HepG2 (cell line): ENCODE measurements around the gene FBXO9. TPM values are rescaled to one million over a fixed set of nuclear protein-coding genes. Genes with fewer than 3 reads are reported as not detected.

Experiments
- ATAC-seq: fragments of 200-7000 bp; cut with Tn5 transposase; 3 replicates; pipeline ENCODE4 v1.9.1; 2020; ENCODE audit warnings: mild to moderate bottlenecking, moderate library complexity
- BruUV-seq: library from RNA; stranded (reverse); fragments of 400-500 nt; replicated peaks from 2 replicates; lab custom pipeline; 2021; lab: Mats Ljungman, UMichigan
- CTCF ChIA-PET: fragments of 300-600 bp; formaldehyde crosslinking; extraction: SDS; loops from one replicate; lab custom pipeline; 2021; ENCODE audit warnings: low total read pairs, inconsistent platforms, low intra/inter-chr PET ratio; lab: Yijun Ruan, JAX
- POLR2A ChIA-PET: fragments of 350-600 bp; sonication (Branson Sonifier 250); formaldehyde crosslinking; loops from one replicate; lab custom pipeline; 2020; ENCODE audit warnings: antibody characterized with exemption, inconsistent platforms; lab: Yijun Ruan, JAX
- DNase-seq: peaks from one replicate; pipeline ENCODE4 v3.0.0-alpha.2; 2015; ENCODE audit warnings: low spot score
- FAIRE-seq: peaks from 3 replicates; lab custom pipeline; 2011; peaks lifted over from hg19 to GRCh38; lab: Jason Lieb, UNC
- H2AFZ ChIP-seq: one replicate; pipeline ENCODE4 v1.6.1; 2011; ENCODE audit warnings: low read length, inconsistent platforms
- H3K27ac ChIP-seq: fragments of 300-600 bp; 3 replicates; pipeline ENCODE4 v1.8.0; 2011; ENCODE audit warnings: mixed run types, mild to moderate bottlenecking, mixed read lengths, low read length, inconsistent platforms; ENCODE audit not compliant: insufficient read depth; ENCODE audit errors: extremely low read length
- H3K27me3 ChIP-seq, 2 experiments: fragments of 200-600 bp in 1 of 2; 2 replicates in 1 of 2; 3 replicates in 1 of 2; pipeline versions ENCODE4 v1.6.0 to v1.8.0; 2011; ENCODE audit warnings: low read length in 2 of 2, mild to moderate bottlenecking in 2 of 2, moderate library complexity in 2 of 2, inconsistent platforms in 1 of 2; ENCODE audit not compliant: insufficient read depth in 2 of 2, control insufficient read depth in 1 of 2
- H3K36me3 ChIP-seq, 2 experiments: fragments of 200-600 bp in 1 of 2; replicated peaks in 1 of 2; 2 replicates in 1 of 2; 3 replicates in 1 of 2; pipeline versions ENCODE4 v1.5.1 to v1.8.0; 2011; ENCODE audit warnings: low read length in 2 of 2, inconsistent platforms in 1 of 2; ENCODE audit not compliant: insufficient read depth in 2 of 2, control insufficient read depth in 1 of 2
- H3K4me1 ChIP-seq: 2 replicates; pipeline ENCODE4 v1.5.1; 2012; ENCODE audit warnings: low read length, inconsistent platforms; ENCODE audit not compliant: insufficient read depth
- H3K4me2 ChIP-seq: 2 replicates; pipeline ENCODE4 v1.6.0; 2011; ENCODE audit warnings: low read depth, low read length, inconsistent platforms
- H3K4me3 ChIP-seq, 3 experiments: fragments of 200-600 bp in 1 of 3; sonication (generic), shearing (Covaris generic) in 1 of 3; replicated peaks in 1 of 3; 2 replicates each; pipeline ENCODE4 v1.5.1; 2011 to 2016; ENCODE audit warnings: low read length in 3 of 3, inconsistent platforms in 2 of 3, low read depth in 2 of 3, mild to moderate bottlenecking in 2 of 3, control low read depth in 1 of 3, mixed read lengths in 1 of 3; ENCODE audit not compliant: insufficient read depth in 1 of 3
- H3K79me2 ChIP-seq: one replicate; pipeline ENCODE4 v1.6.1; 2011; ENCODE audit warnings: low read length, inconsistent platforms; ENCODE audit not compliant: insufficient read depth
- H3K9ac ChIP-seq: 2 replicates; pipeline ENCODE4 v1.6.0; 2011; ENCODE audit warnings: mild to moderate bottlenecking, low read depth, low read length, inconsistent platforms; ENCODE audit not compliant: insufficient read depth
- H3K9me3 ChIP-seq: 2 replicates; pipeline ENCODE4 v1.5.1; 2012; ENCODE audit warnings: mild to moderate bottlenecking, low read length
- H4K20me1 ChIP-seq: 2 replicates; pipeline ENCODE4 v1.6.0; 2011; ENCODE audit warnings: inconsistent platforms, mild to moderate bottlenecking, low read length, moderate library complexity; ENCODE audit not compliant: insufficient read depth
- ATF7 ChIP-seq, 2 experiments: fragments of 450-650 bp in 1 of 2; sonication (generic) in 1 of 2; formaldehyde crosslinking in 1 of 2; IDR thresholded peaks; 2 replicates each; pipeline versions ENCODE4 v1.4.0 to v1.6.1; 2016 to 2020; ENCODE audit warnings: antibody characterized with exemption in 1 of 2, mild to moderate bottlenecking in 1 of 2, missing genetic modification reagents in 1 of 2
- PRPF4 ChIP-seq: fragments of 200-400 bp; formaldehyde crosslinking; IDR thresholded peaks from 2 replicates; pipeline ENCODE4 v1.6.1; 2016; ENCODE audit warnings: low read length, low read depth; ENCODE audit not compliant: poor library complexity, severe bottlenecking
- RBM22 ChIP-seq: fragments of 200-400 bp; formaldehyde crosslinking; optimal IDR thresholded peaks from 2 replicates; pipeline ENCODE3; 2017; ENCODE audit warnings: mild to moderate bottlenecking, low read length, moderate library complexity
- RELA ChIP-seq: sonication (generic); formaldehyde crosslinking; IDR thresholded peaks from 2 replicates; pipeline ENCODE4 v1.4.0; 2020; ENCODE audit warnings: missing genetic modification reagents
- TAF1 ChIP-seq: sonication (generic); formaldehyde crosslinking; IDR thresholded peaks from 2 replicates; pipeline ENCODE4 v1.4.0; 2020; ENCODE audit warnings: missing genetic modification reagents
- ZBTB42 ChIP-seq: sonication (generic); formaldehyde crosslinking; IDR thresholded peaks from 2 replicates; pipeline ENCODE4 v1.5.0; 2020; ENCODE audit warnings: mild to moderate bottlenecking, missing genetic modification reagents
- ZNF276 ChIP-seq: sonication (generic); formaldehyde crosslinking; IDR thresholded peaks from 2 replicates; pipeline ENCODE4 v1.4.0; 2020; ENCODE audit warnings: mild to moderate bottlenecking, low read depth, missing genetic modification reagents
- ZNF317 ChIP-seq: sonication (generic); formaldehyde crosslinking; IDR thresholded peaks from 2 replicates; pipeline ENCODE4 v1.5.0; 2020; ENCODE audit warnings: mild to moderate bottlenecking, missing genetic modification reagents
- ZNF430 ChIP-seq: sonication (generic); formaldehyde crosslinking; IDR thresholded peaks from 2 replicates; pipeline ENCODE4 v1.9.0; 2021; ENCODE audit warnings: mild to moderate bottlenecking, missing genetic modification reagents
- WGBS: methylation state at CpG from one replicate; pipeline ENCODE4 v1.1.6; 2017; ENCODE audit warnings: low lambda C conversion rate; 5-methylcytosine and 5-hydroxymethylcytosine counted together
- in situ Hi-C: cut with HindIII; loops from 2 replicates; pipeline ENCODE4 v1.10.0; 2017; ENCODE audit warnings: low pct_unique_long_range_greater_than_20kb; ENCODE audit not compliant: extremely low pct_ligation_motif_present
- intact Hi-C: fragments of 100-400 bp; cut with micrococcal nuclease; formaldehyde crosslinking; loops from one replicate; pipeline ENCODE4 v1.10.0; 2022; ENCODE audit not compliant: unreplicated experiment
- polyA plus RNA-seq, 8 experiments: library from polyadenylated mRNA; depleted of rRNA in 3 of 8; stranded (reverse) in 7 of 8; unstranded in 1 of 8; fragments of >200 nt; fragmentation: Illumina TruSeq in 4 of 8; extraction: Trizol in 4 of 8; gene quantifications; 2 replicates each; pipeline versions ENCODE4 v1.2.1 to v1.2.3, GENCODE V29; 2011 to 2016; ENCODE audit warnings: low read depth in 4 of 8, missing spikeins in 1 of 8, mixed read lengths in 1 of 8; ENCODE audit not compliant: insufficient read depth in 1 of 8
- total RNA-seq, 5 experiments: library from RNA; depleted of rRNA; stranded (reverse); fragments of >200 nt; fragmentation: Illumina TruSeq; extraction: Trizol; gene quantifications; 2 replicates each; pipeline ENCODE4 v1.2.3, GENCODE V29; 2016; ENCODE audit warnings: low read depth in 1 of 5
- TF ChIP-seq, protein P1 (sequence below): sonication (generic); formaldehyde crosslinking; IDR thresholded peaks from 2 replicates; pipeline ENCODE4 v1.8.0; 2023; ENCODE audit warnings: mild to moderate bottlenecking, missing genetic modification reagents

FBXO9 gene
- total and polyA plus RNA-seq, 2 of the 13 experiments (the other 11 are each of a cell fraction or from before 2014, with no cell fraction given), result 64.3 to 98.4 TPM

DNA sequence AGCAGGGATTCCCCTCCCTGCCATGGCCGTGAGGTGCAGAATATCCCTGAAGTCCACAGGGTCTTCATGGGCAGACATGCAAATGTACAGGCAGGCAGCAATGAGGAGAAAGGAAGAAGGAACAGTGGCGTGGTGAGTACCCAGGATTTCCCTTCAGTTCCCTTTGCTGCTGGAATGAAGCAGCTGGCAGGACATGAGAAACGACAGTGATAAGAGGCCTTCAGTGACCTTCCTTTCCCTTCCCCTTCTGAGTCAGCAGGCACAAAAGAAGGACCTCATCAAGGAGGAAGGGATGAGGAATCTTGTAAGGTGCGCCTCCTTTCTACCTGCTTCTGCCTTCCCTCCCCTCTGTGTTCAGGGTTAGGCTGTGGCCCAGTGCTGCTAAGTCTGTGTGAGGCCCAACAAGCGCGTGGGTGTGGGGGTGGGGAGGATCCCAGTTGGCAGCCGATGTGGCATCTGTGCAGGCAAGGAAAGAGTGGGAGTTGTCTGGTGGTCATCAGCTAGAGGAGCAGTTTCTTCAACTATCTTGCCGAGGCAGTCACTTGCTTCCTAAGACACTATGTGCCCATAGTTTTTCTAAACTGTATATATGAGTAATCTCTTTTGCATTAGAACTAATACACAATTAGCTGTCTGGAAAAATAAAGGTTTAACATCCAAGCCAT is 29.5 kb upstream of the FBXO9 start:
- FAIRE-seq, result no peak
- no peak overlapping the region for H3K9ac ChIP-seq
- peaks cover 28 to 67% of the 10 kb centered on the region in 2 experiments for H3K36me3 ChIP-seq
- H3K27me3 ChIP-seq, result no peaks in the 10 kb centered on the region
- BruUV-seq, result no TSS peak
- H3K4me1 ChIP-seq, result no peaks in the 10 kb centered on the region
- in situ Hi-C loops, result no loop called here
- H3K9me3 ChIP-seq, result no peaks in the 10 kb centered on the region
- TF ChIP-seq ATF7 (IDR thresholded peaks at IDR 0.05) (0 out of 2 replicates have a peak, but pooled peaks have one; percentile 29), ATF7 (CRISPR knock-in tag; IDR thresholded peaks at IDR 0.05) (no peak), RBM22 (peak; percentile 31), PRPF4 (no peak), TAF1 (no peak)
- TF ChIP-seq, all 625 proteins: peak for 2
- intact Hi-C loops, result no loop called here
- Histone ChIP-seq H3K27ac (no peak overlapping the region), H2AFZ (no peak overlapping the region), H3K4me3 (no peak overlapping the region), H3K79me2 (no peaks in the 10 kb centered on the region), H3K4me2 (no peak overlapping the region), H4K20me1 (no peaks in the 10 kb centered on the region)
- POLR2A ChIA-PET, result no interaction called here
- ATAC-seq (no peak), DNase-seq (no peak)
- CTCF ChIA-PET, result no interaction called here
- 95% methylated on average over 8 of the region's 8 CpGs for WGBS

- ChIA-PET POLR2A (no interaction called here), CTCF (no interaction called here)
- ATAC-seq (no peak), FAIRE-seq (no peak), DNase-seq (no peak)
- H3K4me1 ChIP-seq, result no peaks in the 10 kb centered on the region
- H3K9me3 ChIP-seq, result no peaks in the 10 kb centered on the region
- H2AFZ ChIP-seq, result no peak overlapping the region
- intact Hi-C loops (no loop called here), in situ Hi-C loops (no loop called here)
- BruUV-seq, result no TSS peak
- 100% methylated on average over 1 of the region's 1 CpG for WGBS
- H3K27ac ChIP-seq, result no peak overlapping the region
- H3K36me3 ChIP-seq, result peaks cover 27 to 58% of the 10 kb centered on the region in 2 experiments
- no peak overlapping the region for H3K4me2 ChIP-seq
- no peaks in the 10 kb centered on the region for H3K79me2 ChIP-seq
- H3K9ac ChIP-seq, result no peak overlapping the region
- no peaks in the 10 kb centered on the region for H3K27me3 ChIP-seq
- H3K4me3 ChIP-seq, result no peak overlapping the region
- TF ChIP-seq RELA (CRISPR knock-in tag) (no peak), ZNF317 (CRISPR knock-in tag) (no peak), ZBTB42 (CRISPR knock-in tag) (no peak), ZNF430 (no peak), ZNF276 (no peak)
- TF ChIP-seq, protein P1, sequence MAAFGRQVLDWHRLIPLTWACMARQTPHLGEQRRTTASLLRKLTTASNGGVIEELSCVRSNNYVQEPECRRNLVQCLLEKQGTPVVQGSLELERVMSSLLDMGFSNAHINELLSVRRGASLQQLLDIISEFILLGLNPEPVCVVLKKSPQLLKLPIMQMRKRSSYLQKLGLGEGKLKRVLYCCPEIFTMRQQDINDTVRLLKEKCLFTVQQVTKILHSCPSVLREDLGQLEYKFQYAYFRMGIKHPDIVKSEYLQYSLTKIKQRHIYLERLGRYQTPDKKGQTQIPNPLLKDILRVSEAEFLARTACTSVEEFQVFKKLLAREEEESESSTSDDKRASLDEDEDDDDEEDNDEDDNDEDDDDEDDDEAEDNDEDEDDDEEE, result no peak
- no peaks in the 10 kb centered on the region for H4K20me1 ChIP-seq
Observed at GRCh38 chr6:53038141-53038540, 27.1 kb upstream of the FBXO9 start.
